AG20443 (cell line): ENCODE measurements around the gene VEPH1.

Source experiments
- DNase-seq: peaks from one replicate; pipeline ENCODE4 v3.0.0; 2012; ENCODE audit warnings: low spot score, mixed read lengths

The VEPH1 gene

DNA sequence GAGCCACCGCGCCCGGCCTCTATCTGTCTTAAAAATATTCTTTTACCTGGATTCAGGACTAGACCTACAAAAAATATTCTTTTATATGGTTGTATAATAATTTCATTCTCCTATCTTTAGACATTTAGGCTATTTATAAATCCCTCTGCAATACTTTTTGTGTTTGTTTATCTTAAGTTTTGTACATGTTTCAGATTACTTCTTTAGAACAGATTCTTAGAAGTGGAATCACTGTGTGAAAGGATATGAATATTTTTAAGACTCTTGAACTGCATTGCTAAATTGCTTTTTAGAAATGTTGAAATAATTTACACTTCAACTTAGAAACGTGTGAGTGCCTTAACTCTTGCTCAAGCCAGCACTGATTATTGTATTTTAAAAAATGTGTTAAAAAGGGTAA lies 197.8 kb downstream of the VEPH1 start:
- DNase-seq: no peak

DNA sequence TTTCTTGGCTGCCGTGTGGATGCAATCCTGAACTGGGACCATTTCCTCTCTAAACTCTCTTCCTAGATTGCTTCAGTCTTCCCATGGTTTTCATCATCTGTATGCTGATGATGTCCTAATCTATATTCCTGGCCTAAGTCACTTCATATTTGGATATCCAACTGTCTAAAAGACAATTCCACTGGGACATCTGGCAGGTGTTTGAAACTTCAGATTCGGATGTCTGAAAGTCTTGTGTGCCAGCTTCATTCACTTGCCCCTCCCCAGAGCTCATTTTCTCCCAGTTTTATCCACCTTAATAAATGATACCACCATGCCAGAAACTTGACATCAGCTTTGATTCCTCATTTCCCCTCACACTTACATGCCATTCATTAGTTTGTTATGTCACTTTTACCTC lies 201.5 kb downstream of the VEPH1 start:
- DNase-seq: no peak

DNA sequence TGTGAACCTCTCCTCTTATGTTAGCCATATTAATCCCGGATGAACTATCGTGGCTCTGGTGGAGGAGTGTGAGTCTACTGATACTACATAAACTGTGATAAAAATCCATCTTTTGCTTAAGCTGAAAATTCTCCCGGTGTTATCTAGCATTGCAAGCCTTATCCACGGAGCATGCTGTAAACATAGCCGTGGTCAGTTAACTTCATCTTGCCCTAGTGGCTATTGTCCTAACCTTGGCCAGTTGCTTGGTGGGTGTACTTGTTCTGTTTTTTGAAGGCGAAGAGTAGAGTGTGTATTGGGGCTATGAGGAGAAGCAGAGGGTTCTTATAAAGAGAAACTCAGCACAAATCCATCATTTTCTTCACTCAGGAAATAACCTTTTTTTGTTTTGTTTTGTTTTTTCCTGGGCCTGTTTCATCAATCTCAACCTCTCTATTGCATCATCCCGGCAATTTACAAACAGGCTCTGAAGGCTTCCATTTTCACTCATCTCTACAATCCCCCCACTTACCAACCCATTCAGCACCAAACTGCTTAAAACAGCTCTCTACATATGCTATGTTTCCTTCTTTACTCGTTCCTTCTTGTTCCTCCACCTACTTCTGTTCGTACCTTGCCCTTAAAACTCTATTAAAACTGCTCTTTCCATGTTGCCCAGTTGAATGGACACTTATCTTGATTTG lies 202.1 kb downstream of the VEPH1 start:
- no peak for DNase-seq

DNA sequence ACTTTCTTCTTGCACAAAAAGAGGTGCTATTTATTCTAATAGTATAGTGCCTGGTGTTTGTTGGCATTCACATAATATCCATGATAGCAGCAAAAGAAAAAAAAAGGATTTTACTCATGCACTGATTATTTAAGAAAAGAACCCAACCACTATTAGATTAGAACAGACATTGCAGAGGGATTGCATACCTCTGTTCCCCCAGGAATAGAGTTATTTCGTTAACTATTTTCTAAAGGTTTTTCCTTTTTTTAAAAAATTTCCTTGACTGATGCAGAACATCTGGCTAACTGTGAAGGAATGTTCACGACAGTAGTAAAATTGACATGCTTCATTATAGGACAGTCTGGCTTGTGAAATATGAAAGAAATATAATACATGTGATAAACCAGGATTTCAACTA lies 203.1 kb downstream of the VEPH1 start:
- peak; percentile 26 for DNase-seq

DNA sequence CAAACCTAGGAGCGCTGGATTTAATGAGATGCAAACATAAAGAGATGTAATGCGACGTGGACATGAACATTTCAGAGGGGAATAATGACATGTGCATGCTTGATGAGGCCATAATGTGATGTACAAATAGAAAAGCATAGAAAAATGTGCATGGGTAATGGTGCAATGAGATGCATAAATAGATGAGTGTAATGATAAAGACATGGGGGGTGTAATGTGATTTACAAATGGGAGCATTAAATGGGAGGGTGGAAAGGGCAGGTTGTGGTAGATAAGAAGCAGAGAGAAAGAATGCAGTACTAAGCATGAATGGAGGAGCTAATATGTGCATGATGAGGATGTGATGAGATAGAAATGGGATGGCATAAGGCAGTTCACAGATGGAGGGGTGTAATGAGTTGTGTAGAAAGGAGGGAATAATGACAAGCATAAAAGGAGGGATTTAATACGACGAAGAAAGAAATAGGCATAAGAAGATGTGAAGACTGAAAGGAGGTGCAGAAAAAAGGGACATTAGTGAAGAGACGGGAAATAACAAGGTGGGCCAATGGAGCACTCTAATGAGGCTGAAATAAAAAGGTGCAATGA lies 205.8 kb downstream of the VEPH1 start:
- no peak for DNase-seq

DNA sequence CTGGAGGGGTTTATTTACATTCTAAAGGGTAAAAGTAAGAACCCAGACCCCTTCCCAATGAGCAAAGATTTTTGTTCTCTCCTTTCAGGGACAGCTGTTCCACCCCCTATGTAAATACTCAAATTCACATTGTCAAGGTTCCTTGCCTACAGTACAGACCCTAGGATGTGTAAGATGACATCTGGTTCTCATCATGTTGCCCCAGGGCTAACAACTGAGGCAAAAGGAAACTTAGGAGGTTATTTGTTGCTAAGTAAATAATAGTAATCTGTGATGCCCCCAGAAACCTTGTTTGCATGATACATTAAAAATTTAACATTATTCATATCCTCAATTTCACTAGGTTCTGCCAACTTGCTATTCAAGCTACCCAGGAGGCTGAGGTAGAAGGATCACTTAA lies 208.3 kb downstream of the VEPH1 start:
- no peak for DNase-seq

DNA sequence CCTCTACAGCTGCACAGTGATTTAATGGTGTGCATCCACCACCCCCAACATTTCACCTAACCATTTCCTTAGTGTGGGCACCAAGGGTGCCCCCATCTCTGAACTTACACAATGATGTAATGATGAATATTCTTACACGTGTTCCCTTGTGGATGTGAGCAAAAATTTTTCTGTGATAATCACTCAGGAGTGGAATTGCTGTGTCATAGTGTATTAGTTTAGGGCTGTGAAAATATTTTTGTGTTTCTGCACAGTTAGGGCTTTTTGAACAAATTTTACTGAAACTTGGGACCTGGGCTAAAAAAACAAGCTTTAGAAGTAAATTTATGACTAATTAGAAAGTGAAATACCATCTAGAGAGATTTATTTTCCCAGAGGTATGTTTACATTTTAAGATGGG lies 208.7 kb downstream of the VEPH1 start:
- no peak for DNase-seq

DNA sequence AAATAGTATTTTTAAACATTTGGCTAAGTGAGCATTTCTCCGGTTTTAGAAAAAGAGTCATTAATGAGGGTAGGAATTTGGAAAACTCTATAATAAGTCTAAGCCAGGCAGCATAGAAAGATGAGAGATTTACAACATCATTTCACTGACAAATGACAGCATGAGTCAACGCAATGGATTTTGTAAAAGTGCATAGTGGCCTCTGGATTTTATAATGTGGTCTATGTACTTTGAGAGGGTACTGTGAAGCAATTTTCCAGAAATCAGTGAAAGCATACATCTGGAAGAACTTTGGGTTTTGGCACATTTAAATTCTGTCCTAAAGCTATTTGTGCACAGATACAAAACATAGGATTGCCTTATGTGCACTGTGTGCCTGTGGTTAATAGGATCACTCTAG lies 212.4 kb downstream of the VEPH1 start:
- DNase-seq: peak; percentile 42

DNA sequence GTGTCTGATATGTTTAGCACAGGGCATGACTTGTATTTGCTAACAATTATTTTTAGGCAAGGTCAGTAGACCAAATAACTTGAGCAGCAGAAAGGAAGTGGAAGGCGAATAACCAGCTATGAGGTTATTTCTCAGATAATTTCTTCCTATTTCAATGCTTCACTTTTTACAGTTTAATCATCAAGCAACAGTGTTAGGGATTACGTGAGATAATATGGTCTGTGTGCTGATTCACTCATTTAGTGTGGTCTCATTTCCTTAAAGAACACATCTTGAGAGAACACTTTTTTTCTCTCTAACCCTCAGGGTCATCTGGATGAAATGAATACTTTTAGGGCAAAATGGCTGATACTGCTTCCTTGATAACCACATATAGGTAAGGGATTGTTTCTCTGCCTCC lies 217.2 kb downstream of the VEPH1 start:
- DNase-seq: no peak

DNA sequence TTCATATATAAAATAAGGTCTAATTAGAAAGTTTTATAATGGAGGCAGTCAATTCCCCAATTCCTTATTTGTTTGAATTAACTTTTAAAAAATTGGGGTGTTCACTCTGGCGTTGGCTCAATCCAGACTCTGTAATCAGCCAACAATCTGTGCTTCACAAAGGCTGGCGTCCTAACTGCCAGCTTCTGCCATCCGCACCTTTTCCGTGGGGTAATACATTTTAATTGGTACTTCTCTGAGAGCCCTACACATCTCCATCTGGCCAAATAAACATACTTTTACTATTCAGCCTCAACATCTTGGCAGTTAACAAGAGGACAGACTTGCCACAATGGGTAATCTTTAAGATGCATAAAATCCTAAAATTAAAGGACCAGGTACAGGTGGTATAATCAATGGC lies 218.1 kb downstream of the VEPH1 start:
- no peak for DNase-seq

DNA sequence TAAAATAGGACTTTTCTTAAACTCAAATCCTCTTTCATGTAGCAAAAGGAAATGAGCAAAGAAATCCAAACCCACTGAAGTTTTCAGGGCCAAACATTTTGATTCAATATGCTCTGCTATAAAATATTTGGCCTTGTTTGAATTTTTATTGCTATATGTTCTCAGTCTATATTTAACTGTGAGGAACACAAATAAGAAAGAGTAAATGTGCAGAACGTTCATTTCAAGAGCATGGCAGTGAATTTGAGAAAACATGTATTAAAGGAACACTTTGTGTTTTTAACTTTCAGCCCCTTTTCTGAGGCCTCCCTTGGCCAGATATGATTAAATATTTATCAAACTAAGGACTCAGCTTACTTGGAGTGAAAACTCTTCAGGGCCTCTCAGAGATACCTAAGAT lies 218.5 kb downstream of the VEPH1 start:
- no peak for DNase-seq

DNA sequence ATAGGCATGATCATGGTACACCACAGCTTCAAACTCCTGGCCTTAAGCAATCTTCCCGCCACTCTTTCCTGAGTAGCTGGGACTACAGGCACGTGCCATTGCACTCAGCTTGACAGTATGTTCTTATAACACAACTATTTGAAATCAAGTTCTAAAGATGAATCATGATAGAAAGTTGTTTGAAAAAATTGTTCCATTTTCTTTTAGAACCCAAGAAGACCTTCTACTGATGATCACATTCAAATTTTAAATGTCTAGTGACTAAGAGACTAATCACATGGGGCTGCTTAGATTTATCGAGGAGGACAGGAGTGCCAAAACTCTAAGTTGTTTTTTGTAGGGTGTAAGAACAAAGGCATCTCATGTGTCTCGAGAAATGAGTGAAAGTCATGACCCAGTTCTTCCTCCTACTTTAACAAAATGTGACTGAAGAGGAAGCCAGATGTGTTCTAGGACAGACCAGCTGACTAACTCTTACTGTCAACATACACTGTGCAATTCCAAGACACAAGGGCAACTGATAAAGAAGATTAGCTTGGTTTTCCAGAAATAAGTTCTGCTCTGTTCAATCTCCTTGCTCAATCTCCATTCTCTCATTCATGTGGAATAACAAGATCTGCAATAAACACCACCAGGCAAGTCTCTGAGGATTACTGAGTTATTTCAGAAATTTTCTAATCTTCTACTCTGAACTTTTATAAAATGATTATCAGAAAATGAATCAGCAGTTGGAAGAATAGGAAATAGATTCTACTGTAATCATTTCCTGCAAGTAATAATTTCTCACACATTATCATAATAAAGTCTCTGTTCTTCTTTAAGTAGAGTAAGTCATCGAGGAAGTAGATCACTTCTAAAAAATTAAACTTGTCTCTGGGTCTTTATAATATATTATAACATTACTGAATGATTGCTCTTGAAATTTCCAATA lies 220.7 kb downstream of the VEPH1 start:
- DNase-seq: peak; percentile 76

DNA sequence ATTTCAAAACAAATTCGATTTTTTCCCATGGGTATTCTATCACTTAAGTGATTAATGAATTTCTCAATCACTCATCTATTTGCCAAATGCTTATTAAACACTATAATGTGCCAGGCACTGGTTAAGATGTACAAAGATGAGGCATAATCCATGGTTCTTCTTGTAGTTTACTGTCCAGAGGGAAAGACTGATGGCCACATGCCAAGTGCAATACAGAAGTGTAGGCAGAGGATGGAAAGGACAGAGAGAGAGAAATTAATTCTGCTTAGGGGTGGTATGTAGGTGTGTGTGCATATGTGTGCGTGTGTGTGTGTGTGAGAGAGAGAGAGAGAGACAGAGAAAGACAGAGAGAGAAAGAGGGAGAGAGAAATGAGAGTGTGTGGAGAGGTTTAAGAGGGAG lies 222.4 kb downstream of the VEPH1 start:
- no peak for DNase-seq

DNA sequence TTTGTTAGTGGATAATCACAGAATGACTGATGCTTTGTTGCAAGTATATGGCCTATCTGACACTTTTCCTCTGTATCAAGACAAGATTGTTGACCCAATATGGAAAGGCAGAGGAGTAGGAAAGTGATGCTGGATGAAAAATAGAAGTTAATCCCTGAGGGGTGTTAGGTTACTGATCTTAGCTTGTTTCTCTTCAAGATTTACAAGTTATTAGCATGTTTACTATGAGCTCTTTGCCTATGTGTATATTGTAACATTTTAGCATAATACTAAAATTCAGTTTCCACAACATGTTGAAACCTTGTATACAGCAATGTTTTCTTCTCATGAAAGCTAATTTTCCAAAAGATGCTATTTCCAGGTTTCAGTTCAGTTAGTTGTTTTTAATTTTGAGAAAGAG lies 222.9 kb downstream of the VEPH1 start:
- DNase-seq: no peak

DNA sequence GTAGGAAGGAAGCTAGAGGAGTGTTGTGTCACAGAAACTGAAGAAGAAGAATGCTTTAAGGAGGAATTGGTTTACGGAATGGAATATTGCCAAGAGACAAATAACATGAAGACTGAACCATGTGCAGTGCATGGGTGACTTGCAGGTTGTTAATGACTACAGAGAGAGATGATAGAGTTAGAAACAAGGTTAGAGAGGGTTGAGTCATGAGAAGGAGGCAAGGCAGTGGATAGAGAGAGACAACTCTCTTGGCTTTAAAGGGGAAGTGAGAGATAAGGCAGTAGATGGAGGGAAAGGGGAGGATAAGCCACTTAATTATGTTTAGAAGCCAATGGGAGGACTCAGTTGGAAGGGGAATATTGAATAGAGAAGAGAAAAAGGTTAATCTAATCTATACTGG lies 224.0 kb downstream of the VEPH1 start:
- no peak for DNase-seq

DNA sequence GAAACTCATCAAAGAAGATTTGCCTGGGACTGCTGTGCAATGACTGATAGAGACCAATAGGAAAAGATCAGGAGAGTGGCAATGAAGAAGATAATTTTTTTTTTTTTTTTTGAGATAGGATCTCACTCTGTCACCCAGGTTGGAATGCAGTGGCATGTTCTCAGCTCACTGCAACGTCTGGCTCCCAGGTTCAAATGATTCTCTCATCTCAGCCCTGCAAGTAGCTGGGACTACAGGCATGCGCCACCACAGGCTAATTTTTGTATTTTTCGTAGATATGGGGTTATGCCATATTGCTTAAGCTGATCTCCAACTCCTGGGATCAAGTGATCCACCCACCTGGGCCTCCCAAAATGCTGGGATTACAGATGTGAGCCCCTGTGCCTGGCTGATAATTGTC lies 226.4 kb downstream of the VEPH1 start:
- no peak for DNase-seq

DNA sequence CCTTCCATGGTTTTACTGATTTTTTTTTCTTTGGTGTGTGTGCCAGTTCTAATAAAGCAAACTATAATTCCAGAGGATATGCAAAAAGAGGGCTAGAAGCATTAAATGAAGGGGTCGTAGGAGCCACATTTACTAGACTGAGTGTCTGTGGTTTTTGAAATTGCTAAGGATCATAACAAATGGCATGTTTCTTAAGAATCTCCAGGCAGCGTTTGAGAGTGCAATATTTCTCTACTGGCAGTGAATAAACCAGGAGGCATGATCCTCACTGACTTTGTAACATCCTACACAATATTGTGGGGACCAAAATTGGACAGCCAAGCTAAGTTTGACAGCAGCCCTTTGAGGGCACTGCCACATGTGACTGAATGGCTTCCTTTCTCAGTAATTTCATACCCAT lies 227.4 kb downstream of the VEPH1 start:
- no peak for DNase-seq

DNA sequence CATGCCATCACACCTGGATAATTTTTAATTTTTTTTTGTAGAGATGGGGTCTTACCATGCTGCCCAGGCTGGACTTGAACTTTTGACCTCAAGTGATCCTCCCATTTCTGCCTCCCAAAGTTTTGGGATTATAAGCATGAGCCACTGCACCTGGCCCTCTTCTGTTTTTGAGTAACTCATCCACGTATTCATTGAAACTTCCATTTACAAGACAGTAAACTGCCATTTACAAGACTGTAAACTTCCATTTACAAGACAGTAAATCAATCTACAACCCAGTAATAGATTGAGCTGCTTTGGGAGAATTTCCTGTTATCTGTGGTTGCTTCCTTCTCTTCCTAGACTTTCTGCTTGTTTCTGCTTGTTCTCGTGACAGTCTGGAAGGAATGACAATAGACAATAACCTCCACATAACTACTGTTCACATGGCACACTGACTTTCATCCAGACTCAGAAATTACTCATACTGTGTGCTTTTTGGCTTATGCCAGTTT lies 228.5 kb downstream of the VEPH1 start:
- no peak for DNase-seq

DNA sequence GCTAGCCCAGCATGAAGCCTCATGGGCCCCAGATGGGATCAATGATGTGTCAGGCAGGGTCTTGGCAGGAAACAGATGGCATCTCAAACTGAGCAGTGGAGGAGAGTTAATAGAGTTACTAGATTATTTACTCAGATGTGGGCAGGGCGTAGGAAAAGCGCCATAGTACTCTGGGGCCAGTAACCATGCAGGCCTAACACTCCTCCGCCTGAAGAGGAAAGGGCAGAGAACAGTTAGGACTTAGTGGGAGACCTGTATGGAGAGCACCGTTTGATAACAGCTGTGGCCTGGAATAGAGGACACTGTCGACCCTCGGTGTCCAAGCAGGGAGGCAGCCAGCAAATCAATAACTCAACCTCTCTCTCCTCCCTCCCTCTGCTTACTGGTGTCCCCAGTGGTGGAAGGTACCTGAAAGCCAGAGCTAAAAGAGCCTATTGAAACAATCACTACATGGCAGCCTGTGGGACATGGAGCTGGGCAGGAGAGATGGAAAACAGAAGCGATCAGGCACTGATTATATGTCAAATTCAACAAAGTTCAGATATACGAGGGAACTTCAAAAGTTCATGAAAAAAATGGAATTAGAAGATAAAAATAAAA lies 231.8 kb downstream of the VEPH1 start:
- no peak for DNase-seq

DNA sequence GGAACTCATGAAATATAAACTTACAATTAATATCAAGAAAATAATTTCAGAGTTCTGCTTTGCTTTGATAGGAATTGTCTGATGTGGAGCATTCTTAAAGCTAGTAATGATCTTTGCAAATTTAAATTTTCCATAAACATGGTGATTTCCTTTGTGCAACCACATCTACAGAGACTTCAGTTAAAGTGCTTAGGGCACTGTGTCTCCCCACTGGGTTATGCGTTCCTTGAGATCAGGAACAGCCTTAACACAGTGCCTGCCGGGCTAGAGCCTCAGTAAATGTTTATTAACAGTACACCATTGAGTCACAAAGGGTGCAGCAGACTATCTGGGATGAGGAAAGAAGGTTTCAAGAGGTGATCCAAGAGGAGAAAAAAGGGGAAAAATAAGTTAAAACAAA lies 235.2 kb downstream of the VEPH1 start:
- DNase-seq: no peak

DNA sequence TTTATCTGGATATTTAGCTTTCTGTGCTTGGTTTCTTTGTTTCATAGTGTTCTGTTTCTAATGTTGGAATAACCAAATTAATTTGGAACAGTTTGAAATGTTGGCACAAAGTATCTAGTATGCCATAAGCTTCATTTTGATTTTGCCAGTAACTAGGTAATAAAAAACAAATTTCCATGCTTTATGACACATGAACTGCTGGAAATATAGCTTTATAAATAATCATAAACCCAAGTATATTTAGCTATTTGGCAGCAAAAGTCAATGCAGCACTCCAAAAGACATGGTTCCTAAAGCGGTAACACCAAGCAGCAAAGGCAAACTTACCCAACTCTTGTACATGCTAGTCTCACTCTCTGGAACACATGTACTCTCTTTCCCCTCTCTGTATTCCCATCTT lies 237.3 kb downstream of the VEPH1 start:
- no peak for DNase-seq

DNA sequence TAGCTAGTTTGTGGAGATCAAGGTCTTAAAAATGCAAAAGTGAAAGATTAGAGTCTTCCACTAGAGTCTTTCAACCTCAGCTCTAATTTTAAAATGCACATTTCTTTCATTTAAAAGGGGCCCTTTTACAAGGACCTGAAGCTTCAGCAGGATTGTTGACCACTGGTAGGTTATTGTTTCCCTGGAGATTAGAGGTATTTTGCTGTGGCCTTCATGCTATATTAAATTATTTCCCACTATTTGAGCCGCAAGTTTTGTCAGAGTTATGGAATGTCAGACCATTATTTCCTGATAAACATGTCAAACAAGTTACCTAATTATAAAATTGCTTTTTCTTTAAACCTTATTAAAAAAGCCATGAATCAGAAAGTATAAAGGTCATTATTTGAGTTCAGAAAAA lies 240.2 kb downstream of the VEPH1 start:
- no peak for DNase-seq

DNA sequence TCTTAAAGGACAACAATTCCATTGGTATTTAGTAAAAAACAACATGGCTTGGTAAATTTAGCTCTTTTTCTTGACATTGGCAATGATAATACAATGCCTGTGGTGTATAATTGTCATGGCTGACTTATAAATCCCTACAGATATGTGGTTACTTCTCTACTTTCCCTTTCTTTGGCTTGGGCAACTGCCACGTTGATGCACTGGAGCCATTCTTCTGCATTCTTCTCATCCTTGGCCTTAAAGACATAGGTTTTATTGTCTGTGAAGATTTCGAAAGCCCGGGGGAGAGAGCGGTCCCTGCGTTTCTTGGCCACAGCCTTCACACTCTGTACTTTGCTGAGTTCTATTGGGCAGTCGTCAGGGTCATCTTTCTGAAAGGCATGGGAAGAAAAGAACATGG lies 242.2 kb downstream of the VEPH1 start:
- peak; percentile 55 for DNase-seq
